Measurements from ENCODE around the gene CPM.
"Not testable (repeated sequence)": the region's sequence is repeated elsewhere in the genome, so short reads cannot be mapped to it uniquely, and the experiment has no call there.

CPM gene

GRCh38 chr12:68804657-68805591 is 128.0 kb downstream of the CPM start:
- DNase-seq, result no peak

DNA sequence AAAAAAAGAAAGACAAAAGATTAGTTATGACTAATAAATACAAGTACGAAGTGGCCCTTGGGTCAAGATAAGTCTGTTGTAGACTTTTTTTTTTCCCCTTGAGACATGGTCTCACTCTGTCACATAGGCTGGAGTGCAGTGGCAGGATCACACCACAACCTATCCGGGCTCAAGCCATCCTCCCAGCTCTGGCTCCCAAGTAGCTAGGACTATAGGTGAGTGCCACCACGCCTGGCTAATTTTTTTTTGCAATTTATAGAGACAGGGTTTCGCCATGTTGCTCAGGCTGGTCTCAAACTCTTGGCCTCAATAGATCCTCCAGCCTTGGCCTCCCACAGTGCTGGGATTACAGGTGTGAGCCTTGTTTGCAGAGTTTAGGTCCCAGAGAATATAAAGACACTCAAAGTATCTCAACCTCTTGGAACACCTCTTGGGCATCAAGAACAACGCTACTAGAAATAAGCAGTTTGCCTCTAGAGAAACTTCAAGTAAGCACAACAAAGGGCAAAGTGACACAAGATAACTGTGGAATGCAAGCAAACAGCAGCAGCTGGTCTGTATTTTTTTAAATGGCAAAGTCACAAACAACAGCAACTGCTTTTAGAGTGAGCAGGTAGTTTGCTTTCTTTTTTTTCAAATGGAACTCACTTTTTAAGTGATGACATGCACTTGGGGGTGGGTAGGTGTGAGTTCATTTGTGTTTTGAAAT is 128.9 kb downstream of the CPM start:
- DNase-seq, result no peak

DNA sequence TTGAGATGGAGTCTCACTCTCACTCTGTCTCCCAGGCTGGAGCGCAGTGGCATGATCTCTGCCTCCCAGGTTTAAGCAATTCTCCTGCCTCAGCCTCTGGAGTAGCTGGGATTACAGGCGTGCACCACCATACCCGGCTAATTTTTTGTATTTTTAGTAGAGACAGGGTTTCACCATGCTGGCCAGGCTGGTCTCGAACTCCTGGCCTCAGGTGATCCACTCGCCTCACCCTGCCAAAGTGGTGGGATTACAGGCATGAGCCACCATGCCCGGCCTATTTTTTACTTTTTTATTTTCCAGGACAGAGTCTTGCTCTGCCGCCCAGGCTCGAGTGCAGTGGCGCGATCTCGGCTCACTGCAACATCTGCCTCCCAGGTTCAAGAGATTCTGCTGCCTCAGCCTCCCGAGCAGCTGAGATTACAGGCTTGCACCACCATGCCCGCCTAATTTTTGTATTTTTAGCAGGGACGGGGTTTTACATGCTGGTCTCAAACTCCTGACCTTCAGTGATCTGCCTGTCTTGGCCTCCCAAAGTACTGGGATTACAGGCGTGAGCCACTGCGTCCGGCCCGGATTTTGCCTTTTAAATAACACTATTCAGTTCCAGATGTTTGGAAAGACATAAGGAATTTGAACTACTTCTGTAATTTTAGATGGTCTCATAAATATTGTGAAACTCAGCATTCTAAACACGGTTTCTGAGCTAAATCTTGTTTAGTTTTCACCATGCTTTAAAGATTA is 129.9 kb downstream of the CPM start:
- DNase-seq, result not testable (repeated sequence)

- DNase-seq, result not testable (repeated sequence)
These were observed 130.6 kb downstream of the CPM start for GRCh38 chr12:68802372-68802745.

Measured in central memory CD4-positive, alpha-beta T cell (primary cell).